Esophagus squamous epithelium (tissue), 5 donors: ENCODE measurements around the gene CABLES1. TPM values are rescaled to one million over a fixed set of nuclear protein-coding genes. Genes with fewer than 3 reads are reported as not detected.
"Not testable (repeated sequence)": the region's sequence is repeated elsewhere in the genome, so short reads cannot be mapped to it uniquely, and the experiment has no call there.

Experiments used
- DNase-seq: peaks from one replicate; lab custom pipeline; 2025; lab: John Stamatoyannopoulos, UW
- H3K27ac ChIP-seq, 4 donors: fragments of 200-600 bp; sonication (generic); one replicate each; pipeline ENCODE4 v1.5.1; 2016 to 2019; ENCODE audit warnings: mild to moderate bottlenecking in 1 of 4
- H3K27me3 ChIP-seq, 4 donors: fragments of 200-600 bp; sonication (generic); 1 replicate in 3 of 4; 2 replicates in 1 of 4; pipeline versions ENCODE4 v1.5.1 to v1.6.0; 2017 to 2021; ENCODE audit warnings: antibody characterized with exemption in 1 of 4
- H3K36me3 ChIP-seq, 3 donors: fragments of 200-600 bp; sonication (generic); one replicate each; pipeline ENCODE4 v1.5.1; 2016 to 2019
- H3K4me1 ChIP-seq, 3 donors: fragments of 200-600 bp; sonication (generic); one replicate each; pipeline ENCODE4 v1.5.1; 2017 to 2019
- H3K4me3 ChIP-seq, 4 donors: fragments of 200-600 bp; sonication (generic); 1 replicate in 3 of 4; 2 replicates in 1 of 4; pipeline ENCODE4 v1.5.1; 2016 to 2019; ENCODE audit warnings: mild to moderate bottlenecking in 2 of 4, moderate library complexity in 1 of 4
- H3K9me3 ChIP-seq, 3 donors: fragments of 200-600 bp; sonication (generic); one replicate each; pipeline ENCODE4 v1.5.1; 2016 to 2019
- CTCF ChIP-seq, 6 experiments: fragments of 450-650 bp in 4 of 6; fragments of 200-600 bp in 2 of 6; sonication (generic) in 2 of 6; IDR thresholded peaks; one replicate each; pipeline ENCODE4 v1.5.1; 2016 to 2019; ENCODE audit warnings: antibody characterized with exemption in 6 of 6, mild to moderate bottlenecking in 4 of 6, moderate library complexity in 4 of 6
- POLR2A ChIP-seq, 4 donors: fragments of 450-650 bp; IDR thresholded peaks; one replicate each; pipeline ENCODE4 v1.6.1; 2017; ENCODE audit warnings: antibody characterized with exemption in 4 of 4, mild to moderate bottlenecking in 4 of 4, moderate library complexity in 3 of 4
- WGBS, 2 donors: methylation state at CpG; one replicate each; pipeline ENCODE4 v1.1.5; 2018; 5-methylcytosine and 5-hydroxymethylcytosine counted together
- intact Hi-C: fragments of 100-400 bp; cut with DNase I; formaldehyde crosslinking; loops from one replicate; pipeline ENCODE4 v1.15.0; 2022
- total RNA-seq, 4 donors: library from RNA; depleted of rRNA; stranded (reverse); fragments of >200 nt; gene quantifications; one replicate each; pipeline ENCODE4 v1.1.0, GENCODE V29; 2016
- donor health status: DM: yes; HTN: yes; CAD: no.

CABLES1 gene
- 1 to 10 TPM; 4.4 to 9.9 (median 8.5) TPM for total RNA-seq

GRCh38 chr18:23134780-23135549, at the start of gene CABLES1:
Gene CABLES1 (plus strand): TSS chr18:23135485. CDS start chr18:23135763, 278 bp downstream.
- WGBS, 2 donors, result 11% methylated on average over 30 to 36 of the region's 67 CpGs
- Histone ChIP-seq H3K27ac (peak within 1 kb of the TSS; percentile 80 to 90 (median 88)), H3K36me3 (no peaks in the 10 kb centered on the region), H3K27me3 (peaks cover 0 to 20% (median 0%) of the 10 kb centered on the region in 4 donors), H3K9me3 (no peaks in the 10 kb centered on the region), H3K4me3 (peak within 1 kb of the TSS; percentile 69 to 78 (median 75)), H3K4me1 (peaks cover 23 to 44% (median 26%) of the 10 kb centered on the region in 3 donors)
- TF ChIP-seq CTCF (IDR thresholded peaks at IDR 0.05) (peak in 1 of 6 experiments; percentile 3), POLR2A (IDR thresholded peaks at IDR 0.05) (peak in 2 of 4 donors; percentile 55 to 56)
- DNase-seq, result no peak
- intact Hi-C loops, result loop anchor here (10.0 kb wide), 2 partner anchors 100 to 220 kb away; no protein-coding TSS in a partner anchor

GRCh38 chr18:23087352-23087751, 47.9 kb upstream of the CABLES1 start:
- 63 to 67% methylated on average over 3 of the region's 3 CpGs for WGBS, 2 donors
- intact Hi-C loops, result no loop called here
- no peak overlapping the region for H3K4me3 ChIP-seq
- no peaks in the 10 kb centered on the region for H3K4me1 ChIP-seq
- H3K27ac ChIP-seq, result no peak overlapping the region
- no peaks in the 10 kb centered on the region for H3K36me3 ChIP-seq
- DNase-seq, result no peak
- H3K27me3 ChIP-seq, result no peaks in the 10 kb centered on the region
- H3K9me3 ChIP-seq, result no peaks in the 10 kb centered on the region
- TF ChIP-seq POLR2A (IDR thresholded peaks at IDR 0.05) (no peak), CTCF (IDR thresholded peaks at IDR 0.05) (no peak)

- Histone ChIP-seq H3K4me3 (no peak overlapping the region), H3K27me3 (no peaks in the 10 kb centered on the region), H3K4me1 (no peaks in the 10 kb centered on the region), H3K27ac (no peak overlapping the region), H3K36me3 (no peaks in the 10 kb centered on the region), H3K9me3 (no peaks in the 10 kb centered on the region)
- intact Hi-C loops, result no loop called here
- DNase-seq, result no peak
- no peak for TF ChIP-seq POLR2A (IDR thresholded peaks at IDR 0.05)
- no peak for TF ChIP-seq CTCF (IDR thresholded peaks at IDR 0.05)
- 83 to 89% methylated on average over 7 of the region's 7 CpGs for WGBS, 2 donors
Observed at GRCh38 chr18:23088310-23088709, 47.0 kb upstream of the CABLES1 start.

GRCh38 chr18:23091017-23091993, 44.0 kb upstream of the CABLES1 start:
- WGBS, 2 donors, result 42 to 59% methylated on average over 8 of the region's 8 CpGs

GRCh38 chr18:23092121-23092520, 43.2 kb upstream of the CABLES1 start:
- no peaks in the 10 kb centered on the region for H3K36me3 ChIP-seq
- no peak overlapping the region for H3K27ac ChIP-seq
- H3K4me3 ChIP-seq, result no peak overlapping the region
- H3K9me3 ChIP-seq, result no peaks in the 10 kb centered on the region
- DNase-seq, result no peak
- TF ChIP-seq POLR2A (IDR thresholded peaks at IDR 0.05) (no peak), CTCF (IDR thresholded peaks at IDR 0.05) (no peak)
- WGBS, 2 donors, result 92 to 98% methylated on average over 9 of the region's 9 CpGs
- H3K4me1 ChIP-seq, result no peaks in the 10 kb centered on the region
- H3K27me3 ChIP-seq, result peaks cover 0 to 7% (median 0%) of the 10 kb centered on the region in 4 donors
- intact Hi-C loops, result no loop called here

More at GRCh38 chr18:23091017-23091993, 44.0 kb upstream of the CABLES1 start:
- H3K36me3 ChIP-seq, H3K9me3 ChIP-seq, H3K4me3 ChIP-seq, intact Hi-C loops, H3K27me3 ChIP-seq, DNase-seq, H3K4me1 ChIP-seq: not testable (repeated sequence)
- peak overlapping the region in 1 of 4 donors; percentile 33 for H3K27ac ChIP-seq

GRCh38 chr18:23093130-23093529, 42.2 kb upstream of the CABLES1 start:
- H3K27me3 ChIP-seq, H3K9me3 ChIP-seq, H3K27ac ChIP-seq, H3K4me1 ChIP-seq, intact Hi-C loops, DNase-seq, H3K36me3 ChIP-seq, H3K4me3 ChIP-seq: not testable (repeated sequence)
- WGBS, 2 donors, result 84 to 92% methylated on average over 10 of the region's 10 CpGs
